HG02973 (cell line): Measurements from ENCODE around the gene MTM1.

Experiments used
- ATAC-seq: cut with Tn5 transposase; IDR thresholded peaks from one replicate; pipeline ENCODE4 v1.9.1; 2021; ENCODE audit warnings: moderate library complexity; ENCODE audit not compliant: unreplicated experiment

Gene MTM1

DNA sequence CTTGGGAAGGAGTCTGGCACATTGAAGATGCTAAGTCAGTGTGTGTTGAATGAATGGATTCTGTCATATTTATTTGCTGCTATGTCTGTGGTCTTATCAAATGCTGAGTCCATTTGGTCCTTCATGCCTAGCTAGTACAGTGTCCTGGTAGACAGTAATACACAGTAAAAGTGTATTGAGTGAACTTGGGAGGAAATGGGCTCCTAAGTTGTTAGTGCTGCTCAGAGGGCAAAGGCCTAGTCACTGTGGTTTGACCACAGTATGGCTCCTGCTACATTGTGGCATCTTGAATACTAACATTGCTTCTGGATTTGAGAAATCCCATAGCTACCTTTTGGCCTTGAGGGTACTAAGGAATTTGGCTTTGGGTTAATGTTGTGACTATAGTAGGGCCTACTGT, 33.9 kb downstream of the MTM1 start:
- no peak for ATAC-seq

DNA sequence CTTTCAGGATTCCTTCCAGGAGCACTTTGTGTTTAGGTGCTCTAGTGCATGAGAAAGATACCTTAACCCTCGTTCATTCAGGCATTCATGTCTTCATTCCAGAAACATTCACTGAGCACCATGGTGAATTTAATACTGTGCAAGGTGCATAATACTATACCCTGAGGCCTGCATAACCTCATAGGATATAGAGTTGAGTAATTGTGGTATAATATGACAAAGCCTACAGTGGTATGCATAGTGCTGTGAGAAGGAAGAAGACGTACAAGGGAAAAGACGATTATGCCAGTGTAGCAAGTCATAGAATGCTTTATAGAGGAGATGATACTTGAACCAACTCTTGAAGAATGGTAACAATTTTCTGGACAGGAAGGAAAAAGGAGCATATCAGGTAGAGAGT, 34.3 kb downstream of the MTM1 start:
- ATAC-seq: no peak

DNA sequence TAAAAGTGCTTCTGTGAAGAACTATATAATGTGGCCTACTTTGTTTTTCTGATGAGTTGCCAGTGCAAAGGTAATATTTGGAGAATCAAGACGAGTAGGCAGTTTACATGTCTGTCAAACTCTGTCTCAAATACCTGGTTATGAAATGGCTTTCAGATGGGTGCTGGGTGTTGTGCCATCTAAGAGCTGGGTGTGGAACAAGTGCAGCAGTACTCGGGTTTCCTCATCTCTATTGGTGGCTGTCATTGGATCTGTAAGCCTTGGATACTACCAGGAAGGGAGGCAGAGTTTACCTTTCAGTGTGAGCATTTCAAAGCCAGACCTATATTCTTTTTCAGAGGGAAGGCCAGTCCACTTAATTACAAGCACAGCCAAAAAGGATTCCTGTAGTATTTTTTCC, 37.2 kb downstream of the MTM1 start:
- ATAC-seq: no peak

DNA sequence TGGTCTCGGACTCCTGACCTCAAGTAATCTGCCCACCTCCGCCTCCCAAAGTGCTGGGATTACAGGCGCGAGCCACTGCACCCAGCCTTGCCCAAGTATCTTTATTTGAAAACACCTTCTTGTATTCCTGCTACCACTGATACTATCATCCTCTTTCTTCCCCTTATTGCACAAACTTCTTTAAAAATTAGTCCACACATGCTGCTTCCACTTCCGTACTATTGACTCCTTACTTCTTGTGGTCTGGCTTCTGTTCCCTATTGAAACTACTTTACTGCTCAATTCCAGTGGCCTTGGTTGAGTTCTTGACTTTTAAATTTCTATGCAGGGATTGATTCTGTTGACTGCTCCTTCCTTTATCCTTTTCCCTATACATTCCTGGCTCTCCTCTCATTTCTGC, 38.8 kb downstream of the MTM1 start:
- no peak for ATAC-seq

DNA sequence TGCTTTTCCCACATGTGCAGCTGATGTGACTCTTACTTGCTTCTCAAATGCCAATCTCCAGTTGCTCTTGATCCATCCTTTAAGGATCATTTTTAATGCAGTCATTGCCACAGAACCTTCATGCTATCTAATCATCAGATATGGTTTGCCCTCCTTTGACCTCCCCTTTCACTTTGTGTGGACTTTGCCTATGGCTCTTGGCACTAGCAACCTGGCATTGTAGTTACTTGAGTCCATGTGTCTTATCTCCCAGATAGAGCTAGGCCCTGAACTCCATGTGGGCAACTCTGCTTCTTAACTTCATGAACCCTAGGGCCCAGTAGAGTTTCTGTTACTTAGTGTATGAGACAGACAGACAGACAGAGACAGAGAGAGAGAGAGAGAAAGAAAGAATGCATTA, 41.6 kb downstream of the MTM1 start:
- ATAC-seq: no peak

DNA sequence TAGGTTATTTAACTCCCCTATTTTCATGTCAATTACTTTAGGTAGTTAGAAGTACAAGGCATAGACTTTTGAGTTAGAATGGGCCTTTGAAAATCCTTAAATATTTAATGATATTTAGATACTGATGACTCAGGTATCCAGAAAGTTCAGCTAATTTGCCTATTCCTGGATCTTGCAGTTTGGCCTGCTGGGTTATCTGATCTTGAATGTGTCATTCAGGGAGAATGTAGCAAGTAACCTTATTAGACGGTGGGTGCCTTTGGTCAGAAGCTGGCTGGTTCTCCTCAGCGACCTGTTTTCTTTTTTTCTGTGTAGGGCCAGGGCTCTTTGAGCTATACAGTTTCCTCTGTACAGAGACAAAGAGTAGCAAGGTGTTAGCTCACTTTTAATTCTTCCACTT, 42.0 kb downstream of the MTM1 start:
- ATAC-seq: no peak

DNA sequence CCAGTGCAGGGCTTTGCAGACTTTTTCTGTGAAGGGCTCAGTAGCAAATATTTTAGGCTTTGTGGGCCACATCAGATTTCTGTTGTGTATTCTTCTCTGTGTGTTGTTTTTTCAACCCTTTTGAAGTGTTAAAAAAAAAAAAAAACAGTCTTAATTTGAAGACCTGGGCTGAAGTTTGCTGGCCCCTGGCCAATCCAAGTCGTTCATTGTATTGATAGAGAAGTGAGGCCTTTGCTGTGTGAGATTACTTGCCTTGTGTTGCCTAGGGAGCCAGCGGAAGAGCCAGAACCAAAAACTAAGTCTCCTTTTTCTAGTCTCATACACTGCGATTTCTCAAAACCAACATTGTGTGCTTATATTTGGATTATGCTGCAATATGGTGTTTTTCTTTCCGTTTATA, 46.9 kb downstream of the MTM1 start:
- no peak for ATAC-seq

DNA sequence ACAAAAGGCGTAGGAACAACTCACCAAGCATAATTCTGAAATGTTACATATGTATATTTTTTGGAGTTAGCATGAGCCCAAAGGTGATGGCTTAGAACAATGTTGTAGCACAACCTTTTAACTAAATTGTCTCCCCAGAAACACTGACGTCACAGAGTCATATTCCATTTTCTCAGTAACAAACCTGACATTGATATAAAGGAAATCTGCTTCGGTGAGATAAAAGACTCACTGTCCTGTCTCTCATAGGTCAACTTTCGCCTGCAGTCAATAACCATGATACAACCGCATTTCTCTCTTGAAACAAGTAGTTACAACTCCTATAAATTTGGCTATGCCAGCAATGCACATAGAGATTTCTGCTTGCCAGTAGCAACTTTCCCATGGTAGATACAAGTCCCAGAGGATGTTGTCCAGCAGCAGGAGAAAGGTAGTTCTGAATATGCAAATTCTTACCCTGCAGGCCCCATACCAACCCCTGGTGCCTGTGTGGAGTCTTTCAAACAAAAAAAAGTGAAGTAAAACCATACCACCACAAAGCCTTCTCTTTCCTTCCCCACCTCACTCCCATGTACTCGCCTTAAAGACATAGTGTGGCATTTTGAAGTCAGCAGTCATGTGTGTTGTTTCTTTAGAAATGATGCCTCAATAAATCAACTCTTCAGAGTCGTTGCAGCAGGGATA, 47.9 kb downstream of the MTM1 start:
- ATAC-seq: no peak

DNA sequence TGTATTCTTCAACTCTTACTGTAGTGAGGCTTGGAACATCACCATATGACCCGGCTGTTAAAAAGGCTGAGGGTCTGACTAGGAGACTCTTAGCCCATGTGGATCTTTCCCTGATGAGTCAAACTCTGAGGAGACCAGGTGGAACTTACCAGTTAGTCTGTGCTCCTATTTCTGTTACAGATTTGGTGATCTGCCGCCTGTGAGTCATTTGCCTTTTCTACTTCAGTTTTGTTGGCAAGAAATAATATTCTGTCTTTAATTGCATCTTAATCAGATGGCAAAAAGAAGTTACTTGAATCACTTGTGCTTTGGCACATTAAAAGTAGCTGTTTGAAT, 48.4 kb downstream of the MTM1 start:
- ATAC-seq: no peak

DNA sequence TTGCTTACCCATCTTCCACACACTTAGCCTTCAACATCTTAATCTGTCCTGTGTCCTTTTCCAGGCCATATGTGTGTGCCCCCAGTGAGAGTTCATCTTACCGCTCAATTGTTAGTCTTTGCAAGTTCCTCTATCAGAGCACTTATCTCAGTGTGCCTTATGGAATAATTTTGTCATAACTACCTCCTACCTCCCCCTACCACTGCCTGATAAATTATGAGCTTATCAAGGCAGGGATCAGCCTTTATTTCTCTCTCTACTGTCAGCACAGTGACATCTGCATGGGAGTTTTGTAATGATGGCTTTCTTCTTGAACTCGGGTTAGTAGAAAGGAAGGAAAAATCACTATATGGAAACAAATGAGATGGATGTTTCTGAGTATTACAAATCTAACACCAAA, 53.2 kb downstream of the MTM1 start:
- ATAC-seq: no peak

DNA sequence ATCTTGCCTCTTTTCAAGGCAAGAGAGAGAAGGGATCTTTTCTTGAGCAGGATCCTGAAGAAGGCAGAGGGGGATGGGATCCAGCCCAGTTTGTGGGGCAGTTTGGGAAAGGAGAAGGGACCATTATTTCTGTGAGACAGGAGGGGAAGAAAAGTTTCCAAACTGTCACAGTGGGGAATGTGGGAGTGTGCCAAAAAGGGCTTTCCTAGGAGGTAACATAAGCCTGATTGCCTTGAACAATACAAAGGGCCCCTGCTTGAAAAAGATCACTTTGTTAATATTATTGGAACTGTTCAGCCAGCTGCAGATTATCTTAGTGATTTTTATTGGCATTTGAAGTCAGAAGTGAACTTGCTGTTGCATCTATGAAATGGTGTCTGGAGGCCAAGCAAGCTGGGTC, 55.2 kb downstream of the MTM1 start:
- ATAC-seq: no peak

DNA sequence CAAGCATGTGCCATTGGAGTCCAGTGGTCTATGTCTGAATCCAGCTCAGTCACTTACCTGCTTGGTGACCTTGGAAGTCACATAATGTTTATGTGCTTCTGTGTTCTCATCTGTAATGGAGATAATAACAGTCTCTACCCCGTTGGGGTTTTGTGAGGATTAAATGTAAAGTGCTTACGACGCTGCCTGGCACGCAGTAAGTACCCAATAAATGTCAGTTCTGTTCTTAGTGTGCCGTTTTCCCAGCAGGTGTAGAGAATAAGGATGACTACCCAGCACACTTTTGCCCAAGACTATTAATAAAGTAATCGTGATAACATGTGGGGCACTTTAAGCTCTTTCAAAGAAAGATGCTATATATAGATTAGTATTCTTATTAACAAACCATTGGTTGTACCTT, 56.7 kb downstream of the MTM1 start:
- no peak for ATAC-seq

DNA sequence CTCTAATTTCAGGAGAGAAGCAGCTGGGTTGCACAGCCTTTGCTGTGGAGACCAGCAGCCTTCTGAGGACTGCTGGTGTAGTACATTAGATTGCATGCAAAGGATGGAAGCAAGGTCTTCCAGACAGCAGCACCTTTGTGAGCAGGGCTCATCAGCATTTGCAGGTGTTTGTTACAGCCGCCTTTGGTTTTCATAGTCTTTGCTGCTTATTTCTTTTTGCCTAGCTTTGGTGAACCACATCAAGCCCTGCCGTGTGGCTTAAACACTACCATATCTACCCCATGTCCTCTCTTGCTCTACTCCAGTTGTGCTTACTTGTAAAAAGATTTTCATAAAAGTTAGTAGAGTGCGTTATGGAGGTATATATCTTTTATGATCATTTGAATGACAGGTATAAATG, 57.5 kb downstream of the MTM1 start:
- ATAC-seq: no peak

DNA sequence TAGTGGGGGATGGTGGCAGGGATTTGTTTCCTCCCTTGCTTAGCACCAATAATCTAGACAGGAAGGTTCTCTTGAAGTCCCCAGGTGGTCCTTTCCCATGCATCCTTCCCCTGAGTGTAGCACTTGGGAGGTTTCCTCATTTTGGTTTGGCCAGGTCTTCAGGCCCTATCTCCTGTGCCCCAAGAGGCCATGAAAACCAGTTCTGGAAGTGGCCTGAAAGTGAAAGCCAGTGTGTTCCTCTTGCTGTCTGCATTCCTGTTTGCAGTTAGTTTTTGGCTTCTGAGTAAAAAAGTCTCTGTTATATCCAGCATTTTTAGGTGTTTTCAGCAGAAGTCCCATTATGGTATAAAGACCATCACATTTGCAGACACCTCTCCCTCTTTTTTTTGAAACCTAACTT, 59.5 kb downstream of the MTM1 start:
- peak; percentile 92 for ATAC-seq

DNA sequence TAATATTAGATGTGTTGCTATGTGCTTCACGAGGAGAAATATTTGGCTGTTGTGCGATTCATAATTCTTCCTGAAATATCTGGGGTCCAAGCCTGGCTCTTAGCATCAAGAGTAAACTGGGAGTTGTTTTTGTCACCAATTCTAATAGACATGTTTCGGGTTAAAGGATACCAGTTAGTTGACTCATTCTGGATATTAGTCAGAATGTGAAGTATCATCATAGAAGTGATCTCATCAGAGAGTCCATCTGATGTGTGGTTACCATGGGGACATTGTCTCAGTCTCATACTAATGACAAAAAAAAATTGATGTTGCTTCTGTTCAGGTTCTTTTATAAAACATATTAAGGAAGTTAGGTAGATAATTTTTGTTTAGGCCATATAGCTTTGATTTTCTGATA, 67.5 kb downstream of the MTM1 start:
- peak; percentile 92 for ATAC-seq

DNA sequence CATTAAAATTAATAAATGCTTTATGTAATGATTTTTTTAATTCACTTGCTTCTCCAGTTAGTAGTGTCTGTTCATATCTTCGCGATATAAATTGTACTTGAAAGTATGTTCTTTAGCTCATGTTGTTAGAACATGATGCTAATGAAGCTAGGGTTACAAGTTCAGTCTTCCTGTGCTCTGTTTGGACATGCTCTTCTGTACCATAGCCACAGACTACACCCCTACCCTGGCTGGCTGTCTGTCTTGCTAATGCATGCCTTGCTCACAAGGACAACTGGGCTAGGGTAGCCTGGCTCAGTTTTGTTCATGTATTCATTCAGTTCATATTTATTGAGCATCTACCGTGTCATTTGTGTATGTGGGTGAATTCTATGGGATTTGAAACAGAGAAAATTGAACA, 74.0 kb downstream of the MTM1 start:
- no peak for ATAC-seq

DNA sequence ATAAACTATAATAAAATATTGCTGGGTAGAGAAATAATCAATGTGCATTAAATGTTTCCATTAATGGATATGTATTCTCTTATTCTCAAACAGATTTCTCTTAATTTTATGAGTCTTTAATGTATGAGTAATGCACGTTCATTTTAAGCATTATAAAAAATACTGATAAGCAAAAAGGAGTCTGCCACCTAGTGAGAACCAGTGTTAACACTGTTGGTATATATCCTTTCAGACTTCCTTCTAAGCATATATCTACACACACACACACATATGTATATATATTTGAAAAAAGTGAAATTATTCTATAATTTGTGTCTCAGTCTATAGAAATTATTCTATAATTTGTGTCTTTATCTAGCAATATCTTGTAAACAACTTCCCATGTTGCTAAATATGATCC, 74.8 kb downstream of the MTM1 start:
- ATAC-seq: no peak

DNA sequence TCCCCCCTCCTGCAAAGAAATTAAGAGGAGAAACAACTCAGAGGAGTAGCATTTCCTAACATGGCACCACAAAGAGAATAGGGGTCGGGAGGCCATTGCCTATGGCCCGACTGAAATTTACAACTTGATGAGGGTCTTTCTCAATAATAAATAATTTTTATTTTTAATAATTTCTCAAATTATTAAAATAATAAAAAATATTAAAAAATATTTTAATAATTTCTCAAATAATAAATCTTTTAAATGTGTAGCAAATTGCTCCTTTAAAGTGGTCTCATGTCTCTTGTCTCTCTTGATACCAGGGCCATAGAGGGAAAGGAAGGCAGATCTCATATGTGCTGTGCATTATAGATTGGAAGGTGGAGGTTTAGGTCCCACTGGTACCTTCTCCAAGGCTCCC, 75.5 kb downstream of the MTM1 start:
- no peak for ATAC-seq

DNA sequence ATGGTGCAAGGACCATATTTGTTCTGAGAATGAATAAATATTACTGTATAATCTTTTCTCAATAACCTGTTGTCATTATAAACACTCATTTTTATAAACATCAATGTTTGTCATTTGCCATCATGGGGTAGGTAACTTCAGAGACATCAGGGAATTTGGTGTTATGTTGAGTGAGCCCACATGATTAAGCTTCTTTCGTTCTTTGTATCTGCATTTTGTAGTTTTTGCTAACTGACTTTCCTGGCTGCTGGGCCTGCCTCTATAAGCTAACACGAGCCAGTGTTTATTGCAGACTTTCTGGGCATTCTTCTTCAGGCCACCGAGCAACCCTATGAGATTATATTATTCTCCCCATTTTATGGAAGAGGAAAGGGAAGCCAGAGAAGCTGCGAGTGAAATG, 76.0 kb downstream of the MTM1 start:
- ATAC-seq: no peak

DNA sequence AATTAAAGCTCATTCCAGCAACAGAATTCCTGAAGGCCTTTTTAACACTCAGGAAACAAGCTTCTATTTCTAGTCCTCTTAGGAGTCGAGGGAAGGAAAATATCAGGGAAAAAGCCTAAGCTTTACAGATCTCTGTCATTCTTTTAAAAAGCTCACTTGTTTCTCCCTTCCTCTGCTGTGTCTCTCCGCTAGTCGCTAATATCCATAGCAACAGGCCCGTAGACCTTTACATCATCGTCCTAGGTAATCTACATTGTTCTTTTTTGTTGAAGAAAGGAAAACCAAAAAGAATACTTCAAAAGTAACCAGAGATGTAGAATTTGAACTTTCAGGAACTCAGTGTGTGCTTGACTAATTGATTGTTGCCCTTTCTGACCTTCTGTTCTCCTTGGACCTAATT, 78.9 kb downstream of the MTM1 start:
- ATAC-seq: no peak

DNA sequence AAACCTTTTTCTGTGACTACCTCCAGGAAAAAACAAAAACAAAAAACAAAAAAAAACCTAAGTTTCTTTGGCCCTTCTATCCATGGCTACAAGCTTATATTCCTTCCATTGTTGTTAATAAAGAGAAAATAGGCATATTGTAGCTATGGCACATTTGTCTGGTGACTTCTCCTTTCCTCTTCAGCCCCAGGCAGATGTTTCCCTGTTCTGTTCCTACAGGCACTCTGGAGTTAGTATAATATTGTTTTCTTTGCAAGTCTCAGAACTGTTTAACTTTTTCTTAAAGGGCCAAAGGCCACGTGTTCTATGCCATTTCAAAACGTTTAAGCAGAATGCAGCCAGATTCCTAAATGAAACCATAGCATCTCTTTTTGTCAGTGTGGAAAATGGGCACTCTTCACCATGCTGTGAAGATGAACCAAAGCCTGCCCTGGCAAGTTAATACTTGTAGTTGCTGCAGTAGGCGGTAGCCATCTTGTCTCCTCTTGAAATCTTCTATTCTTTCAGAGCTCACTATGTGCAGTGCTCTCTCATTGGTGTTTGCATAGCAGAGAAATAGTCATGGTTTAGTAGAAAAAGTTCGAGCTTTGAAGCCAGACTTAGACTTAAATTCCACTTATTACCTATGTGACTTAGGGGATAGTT, 80.0 kb downstream of the MTM1 start:
- no peak for ATAC-seq

DNA sequence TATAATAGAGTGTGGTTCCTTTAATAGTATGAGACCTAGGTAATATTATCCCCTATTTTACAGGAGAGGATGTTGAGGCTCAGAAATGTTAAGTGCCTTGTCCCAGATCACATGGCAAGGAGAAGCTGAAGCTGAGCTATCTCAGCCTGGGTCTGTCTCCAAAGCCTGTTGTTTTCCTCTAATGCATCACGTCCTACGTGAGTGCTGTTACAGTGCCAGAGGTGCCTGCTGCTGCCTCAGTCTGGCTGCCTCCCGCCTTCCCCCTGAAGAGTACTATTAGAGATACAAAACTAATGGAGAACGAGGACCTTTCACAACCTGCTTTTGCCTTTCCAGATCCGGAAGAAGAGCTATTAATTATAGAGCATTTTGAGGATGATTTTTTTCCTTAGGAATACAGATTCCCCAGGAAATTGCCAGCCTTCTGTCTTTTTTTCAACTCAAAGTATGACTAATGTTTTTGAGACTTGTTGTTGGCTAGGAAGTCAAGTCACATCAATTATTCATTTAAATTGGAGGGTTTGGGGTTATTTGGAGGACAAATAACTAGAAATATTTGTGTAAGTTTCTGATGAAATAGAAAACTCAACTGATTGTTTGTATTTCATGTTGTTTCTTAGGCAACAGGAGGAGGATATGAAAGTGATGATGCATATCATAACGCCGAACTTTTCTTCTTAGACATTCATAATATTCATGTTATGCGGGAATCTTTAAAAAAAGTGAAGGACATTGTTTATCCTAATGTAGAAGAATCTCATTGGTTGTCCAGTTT, 80.9 kb downstream of the MTM1 start:
- no peak for ATAC-seq

DNA sequence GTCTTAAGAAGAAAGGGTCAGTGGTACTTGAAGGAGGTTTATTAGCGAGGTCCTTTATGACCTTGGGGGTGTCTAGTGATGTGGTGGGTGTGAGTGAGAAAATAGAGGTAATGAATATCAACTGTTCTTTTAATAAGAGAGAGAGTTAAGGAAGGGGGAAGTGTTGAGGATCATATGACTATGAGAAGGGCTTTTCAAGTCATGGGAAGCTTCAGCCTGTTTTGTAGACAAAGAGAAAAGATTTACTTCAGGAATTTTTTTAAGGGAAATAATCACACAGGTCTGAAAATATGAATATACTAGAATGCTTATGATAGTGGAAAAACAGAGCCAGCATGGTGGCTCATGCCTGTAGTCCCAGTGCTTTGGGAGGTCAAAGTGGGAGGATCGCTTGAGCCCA, 83.5 kb downstream of the MTM1 start:
- no peak for ATAC-seq
